GM12891 (cell line): ENCODE results near the gene DNAH11.

ENCODE experiments used
- DNase-seq: peaks from one replicate; pipeline ENCODE4 v3.0.0; 2011; ENCODE audit warnings: low spot score; ENCODE audit not compliant: insufficient read length
- FAIRE-seq: peaks from 2 replicates; lab custom pipeline; 2011; peaks lifted over from hg19 to GRCh38; lab: Jason Lieb, UNC
- PAX5 ChIP-seq: IDR thresholded peaks from 2 replicates; pipeline ENCODE4 v1.6.1; 2011; ENCODE audit warnings: low read length, moderate library complexity, mild to moderate bottlenecking; ENCODE audit not compliant: insufficient read depth, severe bottlenecking
- POLR2A ChIP-seq: IDR thresholded peaks from 2 replicates; pipeline ENCODE4 v1.6.1; 2011; ENCODE audit warnings: low read depth, low read length, control low read depth
- POLR2AphosphoS5 ChIP-seq: IDR thresholded peaks from 2 replicates; pipeline ENCODE4 v1.6.1; 2011; ENCODE audit warnings: low read depth, low read length, control low read depth
- POU2F2 ChIP-seq: IDR thresholded peaks from 2 replicates; pipeline ENCODE4 v1.6.1; 2011; ENCODE audit warnings: low read depth, mild to moderate bottlenecking, control low read depth, low read length, moderate library complexity
- SPI1 ChIP-seq: IDR thresholded peaks from 2 replicates; pipeline ENCODE4 v1.6.1; 2011; ENCODE audit warnings: low read depth, low read length, control low read depth
- TAF1 ChIP-seq: IDR thresholded peaks from 2 replicates; pipeline ENCODE4 v1.6.1; 2011; ENCODE audit warnings: low read depth, low read length, control low read depth

Gene DNAH11

DNA sequence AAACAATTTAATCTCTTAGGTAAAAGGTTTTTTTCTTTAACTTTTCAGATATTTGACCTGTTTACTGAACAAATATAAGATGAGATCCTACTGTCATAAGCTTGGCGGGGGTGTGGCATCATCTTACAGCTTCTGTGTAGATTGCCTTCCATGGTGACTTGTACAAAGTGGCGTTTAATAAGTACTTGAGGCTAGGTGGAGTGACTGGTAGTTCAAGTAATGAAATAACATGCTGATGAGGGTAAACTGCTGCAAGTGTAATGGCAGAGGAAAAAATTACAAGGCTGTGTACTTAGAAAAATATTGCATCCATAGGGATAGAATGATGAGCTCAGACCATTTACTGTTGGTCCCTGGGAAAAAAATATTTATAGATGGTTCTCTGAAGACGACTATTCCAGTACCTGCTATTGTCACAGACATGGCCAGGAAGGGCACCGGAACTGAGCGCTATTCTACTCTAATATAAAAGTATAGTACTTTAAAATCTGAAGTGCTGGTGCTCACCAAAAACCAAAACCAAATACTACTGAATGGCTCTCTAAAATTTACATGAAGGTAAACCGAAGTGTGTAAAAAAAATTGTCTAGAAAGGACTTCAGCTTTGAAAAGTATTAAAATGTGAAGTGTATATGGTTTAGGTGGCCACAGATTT is 42.4 kb downstream of the DNAH11 start:
- no peak for TF ChIP-seq PAX5
- no peak for TF ChIP-seq TAF1
- TF ChIP-seq SPI1: no peak
- no peak for TF ChIP-seq POLR2A
- DNase-seq (no peak), FAIRE-seq (no peak)

DNA sequence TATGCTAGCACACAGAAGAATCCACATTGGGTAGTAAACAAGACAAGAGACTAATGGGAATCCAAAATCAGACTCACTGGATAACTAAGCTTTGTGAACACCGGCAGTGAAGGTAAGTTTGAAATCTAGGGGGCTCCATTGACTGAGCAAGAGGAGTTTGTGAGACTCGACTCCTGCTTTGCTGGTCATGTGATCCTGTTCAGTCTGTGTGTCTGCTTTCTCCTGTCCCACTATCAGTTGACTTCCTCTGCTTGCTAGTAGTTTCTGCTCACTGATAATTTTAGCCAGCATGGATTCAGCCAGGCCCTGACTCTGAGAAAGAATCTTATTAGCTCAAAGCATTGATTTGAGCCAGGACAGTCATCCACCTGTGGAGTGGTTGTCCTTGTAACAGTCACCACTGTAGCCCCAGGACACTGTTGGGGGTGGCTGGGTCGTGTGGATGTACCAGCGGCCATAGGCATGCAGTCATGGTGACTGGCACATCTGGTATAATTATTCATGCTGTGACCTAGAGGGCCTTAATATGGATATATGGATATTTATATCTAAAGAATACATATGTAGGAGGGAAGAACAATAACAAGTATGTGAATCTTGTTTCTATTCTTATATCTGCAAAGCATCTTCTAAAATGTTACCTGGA is 44.4 kb downstream of the DNAH11 start:
- FAIRE-seq (no peak), DNase-seq (no peak)
- TF ChIP-seq POU2F2 (no peak), POLR2A (no peak), POLR2AphosphoS5 (no peak), PAX5 (no peak), SPI1 (no peak), TAF1 (no peak)

DNA sequence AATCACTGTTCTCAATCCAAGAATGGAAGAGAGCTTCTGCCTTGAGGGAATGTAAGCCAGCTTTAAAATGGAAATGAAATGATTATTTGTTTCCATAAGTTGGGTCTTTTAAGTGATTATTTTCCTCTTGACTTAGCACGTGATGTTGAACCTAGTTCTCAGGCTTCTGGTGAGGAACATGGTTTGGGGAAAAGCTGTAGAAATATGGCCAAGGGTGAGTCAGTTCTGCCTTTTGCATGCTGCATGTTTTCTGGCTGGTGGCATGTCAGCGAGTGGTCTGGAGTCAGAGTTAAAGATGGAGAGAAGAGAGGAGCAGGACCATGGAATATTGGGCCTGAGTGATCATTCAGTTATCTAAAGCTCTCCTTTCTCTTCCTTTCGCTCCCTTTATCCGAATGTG is 54.0 kb downstream of the DNAH11 start:
- TF ChIP-seq POLR2AphosphoS5 (no peak), TAF1 (no peak), PAX5 (no peak), SPI1 (no peak), POLR2A (no peak), POU2F2 (no peak)
- DNase-seq (no peak), FAIRE-seq (no peak)

DNA sequence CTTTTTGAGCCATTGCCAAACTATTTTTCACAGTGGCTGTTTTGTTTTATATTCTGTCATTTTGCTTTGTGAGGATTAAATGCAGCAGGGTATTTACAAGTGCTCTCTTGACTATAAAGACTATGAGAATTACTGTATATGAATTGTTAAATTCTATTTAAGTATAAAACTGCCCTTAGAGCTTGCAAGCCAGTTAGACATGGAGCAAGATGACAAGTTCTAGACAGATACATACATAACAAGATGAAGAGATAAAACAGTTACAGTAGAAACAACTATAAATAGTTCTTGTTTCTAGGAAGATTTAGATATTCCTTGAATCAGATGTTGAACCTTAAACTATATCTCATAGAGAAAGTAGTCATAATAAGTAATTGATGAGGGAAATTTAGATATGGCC is 60.6 kb downstream of the DNAH11 start:
- DNase-seq (no peak), FAIRE-seq (no peak)
- no peak for TF ChIP-seq SPI1
- TF ChIP-seq POLR2AphosphoS5: no peak
- no peak for TF ChIP-seq POU2F2
- TF ChIP-seq TAF1: no peak
- TF ChIP-seq POLR2A: no peak
- no peak for TF ChIP-seq PAX5

DNA sequence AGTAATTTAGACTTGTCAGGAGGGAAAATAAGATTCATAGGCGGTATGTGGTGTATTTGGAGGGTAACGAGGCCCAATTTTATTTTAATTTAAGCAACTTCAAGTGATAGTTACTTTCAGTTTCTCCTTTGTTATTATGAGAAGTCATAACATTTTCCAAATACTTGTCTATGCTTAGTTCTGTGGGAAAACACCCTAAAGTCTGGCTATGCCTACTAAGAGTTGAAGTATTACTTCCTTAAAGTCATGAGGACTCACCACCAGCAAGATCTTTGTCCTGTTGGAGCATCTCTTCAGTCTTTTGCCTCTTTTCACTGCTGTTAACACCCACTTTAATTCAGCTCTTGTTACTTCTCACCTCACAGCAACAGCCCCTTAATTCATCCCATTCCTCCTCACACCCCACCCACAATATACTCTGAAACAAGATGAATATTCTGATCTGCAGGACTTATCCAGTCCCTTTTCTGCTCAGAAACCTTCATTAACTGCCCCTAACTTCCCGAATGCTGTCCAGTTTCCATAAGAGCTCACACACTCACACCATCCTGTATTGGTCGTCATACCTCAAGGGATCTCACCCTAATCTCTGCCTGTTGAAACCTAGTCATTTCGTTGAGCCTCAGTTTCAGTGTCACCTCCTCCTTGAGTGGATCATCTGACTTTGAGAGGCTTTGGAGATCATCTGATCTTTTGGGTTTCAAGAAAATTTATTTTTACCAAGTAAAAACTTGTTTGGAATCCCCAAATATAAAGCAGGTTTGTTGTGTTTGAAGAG is 61.3 kb downstream of the DNAH11 start:
- TF ChIP-seq PAX5: no peak
- FAIRE-seq (peak; percentile 43), DNase-seq (no peak)

DNA sequence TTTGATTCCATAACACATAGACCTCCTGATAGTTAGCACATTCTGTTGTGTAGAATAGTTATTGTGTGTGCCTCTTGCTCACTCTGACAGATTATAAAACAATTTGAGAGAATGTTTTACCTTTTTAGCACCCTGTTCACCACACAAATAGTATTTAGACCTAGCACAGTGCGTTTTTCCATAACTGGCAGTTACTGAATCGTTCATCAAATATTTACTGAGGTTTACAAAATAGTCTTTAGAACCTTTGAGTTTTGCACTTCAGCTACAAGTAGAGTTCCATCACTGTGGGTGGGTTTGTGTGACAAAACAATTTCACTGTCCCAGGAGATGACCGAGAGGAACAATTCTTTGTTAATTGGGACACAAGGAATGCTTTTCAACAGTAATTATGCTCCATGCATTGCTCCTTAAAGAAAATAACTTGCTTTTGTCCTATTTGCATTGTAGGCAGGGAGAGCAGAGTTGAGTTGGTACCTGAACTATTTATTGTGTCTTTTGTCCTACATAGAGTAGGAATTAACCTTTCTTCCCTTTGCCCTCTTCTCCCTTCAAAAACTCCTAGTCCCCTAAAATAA is 62.3 kb downstream of the DNAH11 start:
- DNase-seq (no peak), FAIRE-seq (no peak)
- TF ChIP-seq POLR2AphosphoS5 (no peak), POLR2A (no peak), SPI1 (no peak), POU2F2 (no peak), PAX5 (no peak), TAF1 (no peak)

DNA sequence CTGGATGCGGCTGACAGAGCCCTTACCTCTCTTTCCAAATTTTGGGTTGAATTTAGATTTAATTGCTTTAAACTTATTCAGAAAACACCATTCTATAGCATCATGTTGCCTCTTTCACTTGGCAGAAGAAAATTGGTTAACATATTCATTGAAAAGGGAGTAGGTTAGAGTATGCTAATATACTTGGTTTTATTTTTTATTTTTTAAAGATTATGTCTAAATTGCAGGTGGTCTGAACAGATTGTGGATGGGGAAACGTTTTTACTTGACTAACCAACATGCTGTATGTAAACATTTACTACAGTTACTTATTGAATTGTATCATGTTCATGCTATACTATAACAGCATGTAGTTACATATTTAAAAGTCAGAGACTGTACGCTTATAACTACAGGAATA is 65.6 kb downstream of the DNAH11 start:
- TF ChIP-seq POU2F2: no peak
- TF ChIP-seq POLR2AphosphoS5: no peak
- TF ChIP-seq POLR2A: no peak
- TF ChIP-seq TAF1: no peak
- TF ChIP-seq SPI1: no peak
- no peak for TF ChIP-seq PAX5
- FAIRE-seq (no peak), DNase-seq (no peak)

DNA sequence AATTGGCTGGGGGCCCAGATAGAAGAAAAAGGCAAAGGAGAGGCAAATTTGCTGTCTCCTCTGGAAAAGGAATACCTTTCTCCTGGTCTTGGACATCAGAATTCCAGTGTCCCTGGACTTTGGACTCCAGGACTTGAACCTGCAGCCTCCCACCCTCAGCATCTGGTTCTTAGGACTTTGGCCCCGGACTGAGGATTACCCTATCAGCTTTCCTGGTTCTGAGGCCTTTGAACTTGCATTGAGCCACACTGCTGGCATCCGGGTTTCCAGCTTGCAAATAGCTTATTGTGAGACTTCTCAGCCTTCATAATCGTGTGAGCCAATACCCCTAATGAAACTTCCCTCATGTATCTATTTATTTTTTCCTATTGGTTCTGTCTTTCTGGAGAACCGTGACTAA is 68.3 kb downstream of the DNAH11 start:
- no peak for DNase-seq
- no peak for TF ChIP-seq POLR2A
- TF ChIP-seq PAX5: no peak
- TF ChIP-seq TAF1: no peak
- no peak for TF ChIP-seq POU2F2
- no peak for TF ChIP-seq POLR2AphosphoS5
- TF ChIP-seq SPI1: no peak
- no peak for FAIRE-seq

DNA sequence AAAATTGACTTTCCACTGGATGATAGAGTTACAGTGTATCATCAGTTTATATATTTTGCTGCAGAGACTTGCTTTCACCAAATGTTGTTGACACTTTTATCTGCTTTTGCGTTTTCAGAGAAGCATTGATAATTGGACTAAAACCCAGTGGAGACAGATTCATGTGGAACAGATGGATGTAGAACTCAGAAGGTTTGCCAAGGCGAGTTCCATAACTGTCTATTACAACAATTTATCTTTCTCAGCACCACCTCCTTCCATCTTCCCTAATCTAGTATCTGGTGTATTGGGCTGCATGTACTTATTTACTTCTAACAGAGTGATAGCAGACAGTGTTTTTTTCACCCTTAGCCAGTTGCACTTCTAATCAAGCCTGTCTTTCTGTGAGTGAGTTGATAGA is 73.3 kb downstream of the DNAH11 start:
- TF ChIP-seq TAF1 (no peak), POU2F2 (no peak), SPI1 (no peak), PAX5 (no peak), POLR2A (no peak), POLR2AphosphoS5 (no peak)
- FAIRE-seq (no peak), DNase-seq (no peak)
